ENCODE data around the gene NEDD4L.

NEDD4L gene

DNA sequence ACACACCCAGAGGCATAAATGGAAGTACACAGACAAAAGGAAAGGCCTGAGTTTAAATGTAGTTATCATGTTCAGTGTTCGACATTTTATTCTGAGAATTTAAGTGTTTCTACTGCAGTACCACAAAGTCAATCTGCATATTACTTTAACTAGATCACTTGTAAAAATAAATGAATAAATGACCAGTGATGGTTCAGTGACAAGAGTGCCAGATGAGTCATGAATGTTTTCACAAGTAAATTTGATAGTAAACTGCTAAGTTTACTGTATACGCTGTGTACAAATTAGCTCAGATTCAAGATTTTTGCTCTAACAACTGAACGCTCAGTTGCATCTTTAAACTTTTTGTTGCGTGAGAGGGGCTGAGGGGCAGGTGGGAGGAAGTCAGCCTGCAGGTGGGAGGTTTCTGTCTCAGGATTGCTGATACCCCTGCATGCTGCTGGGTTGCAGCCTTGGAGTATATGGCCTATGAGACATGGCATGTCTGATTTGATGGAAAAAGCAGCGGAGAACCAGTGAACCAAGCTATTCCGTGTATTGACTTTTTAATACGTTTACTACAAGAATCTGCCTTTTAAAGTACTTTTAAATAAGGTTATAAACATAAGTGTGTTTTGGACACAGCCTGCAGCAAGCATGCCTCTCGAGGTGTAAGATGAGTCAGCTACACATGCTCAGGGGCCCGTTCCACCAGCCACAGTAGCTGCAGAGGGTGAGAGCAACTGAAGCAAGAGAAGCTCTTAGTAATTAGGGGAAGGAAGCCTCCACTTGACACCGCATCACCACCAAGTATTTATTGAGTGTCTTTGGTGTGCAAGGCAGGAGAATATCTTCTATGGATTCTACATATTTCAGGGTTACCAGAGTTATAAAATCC lies 245.1 kb downstream of the NEDD4L start:
- Histone ChIP-seq H3K4me1 (ENCODE audit: control insufficient read depth in 2 of 2, insufficient read depth in 1 of 2, low read depth in 1 of 2, low read length in 2 of 2) (peaks cover 10 to 14% of the 10 kb centered on the region in 2 donors), H3K23ac (ENCODE audit: low read depth, low read length, poor library complexity) (no peak overlapping the region), H2BK120ac (ENCODE audit: low read depth, low read length) (no peak overlapping the region), H4K91ac (ENCODE audit: low read depth, low read length, poor library complexity) (no peak overlapping the region), H3K14ac (ENCODE audit: low read length) (no peak overlapping the region), H3K4me2 (ENCODE audit: insufficient read depth, low read length, poor library complexity, severe bottlenecking) (no peak overlapping the region), H2BK12ac (ENCODE audit: low read length) (no peak overlapping the region), H2AFZ (ENCODE audit: low read length) (no peak overlapping the region), H3K27me3 (ENCODE audit: control insufficient read depth in 3 of 3, insufficient read depth in 3 of 3, low read depth in 1 of 3, low read length in 3 of 3) (no peaks in the 10 kb centered on the region), H4K8ac (ENCODE audit: low read depth, low read length) (no peak overlapping the region), H3K79me1 (ENCODE audit: low read depth, low read length) (no peaks in the 10 kb centered on the region), H3K4ac (ENCODE audit: low read length) (no peak overlapping the region), H3K27ac (replicated peaks; ENCODE audit: low read length) (no peak overlapping the region), H2AK5ac (ENCODE audit: low read depth, low read length) (no peak overlapping the region), H2BK5ac (ENCODE audit: low read length) (no peak overlapping the region), H3K36me3 (replicated peaks in 1 of 2; ENCODE audit: control insufficient read depth in 2 of 2, insufficient read depth in 2 of 2, low read length in 2 of 2) (no peaks in the 10 kb centered on the region), H3K9me3 (replicated peaks in 1 of 2; ENCODE audit: control insufficient read depth in 2 of 2, insufficient read depth in 1 of 2, low read depth in 1 of 2, low read length in 2 of 2) (no peaks in the 10 kb centered on the region), H3K9ac (ENCODE audit: low read depth, low read length, poor library complexity) (no peak overlapping the region), H2BK15ac (ENCODE audit: low read length) (no peak overlapping the region), H3K18ac (ENCODE audit: low read length) (no peak overlapping the region), H3K4me3 (ENCODE audit: low read length in 2 of 2) (no peak overlapping the region)
- DNase-seq (ENCODE audit: low spot score) = no peak
- WGBS, 2 donors (ENCODE audit: extremely low coverage in 2 of 2, insufficient read length in 2 of 2, insufficient replicate concordance in 1 of 2) = no CpG with 5 or more reads among the region's 10 CpGs

- Histone ChIP-seq H3K9me3 (replicated peaks in 1 of 2; ENCODE audit: control insufficient read depth in 2 of 2, insufficient read depth in 1 of 2, low read depth in 1 of 2, low read length in 2 of 2) (no peaks in the 10 kb centered on the region), H2AK5ac (ENCODE audit: low read depth, low read length) (no peak overlapping the region), H3K4me3 (ENCODE audit: low read length in 2 of 2) (no peak overlapping the region), H3K23ac (ENCODE audit: low read depth, low read length, poor library complexity) (no peak overlapping the region), H3K9ac (ENCODE audit: low read depth, low read length, poor library complexity) (no peak overlapping the region), H3K4ac (ENCODE audit: low read length) (no peak overlapping the region), H2BK12ac (ENCODE audit: low read length) (no peak overlapping the region), H3K27me3 (ENCODE audit: control insufficient read depth in 3 of 3, insufficient read depth in 3 of 3, low read depth in 1 of 3, low read length in 3 of 3) (no peaks in the 10 kb centered on the region), H4K8ac (ENCODE audit: low read depth, low read length) (no peak overlapping the region), H4K91ac (ENCODE audit: low read depth, low read length, poor library complexity) (no peak overlapping the region), H3K27ac (replicated peaks; ENCODE audit: low read length) (no peak overlapping the region), H3K18ac (ENCODE audit: low read length) (no peak overlapping the region), H2BK15ac (ENCODE audit: low read length) (no peak overlapping the region), H3K79me1 (ENCODE audit: low read depth, low read length) (no peaks in the 10 kb centered on the region), H2BK5ac (ENCODE audit: low read length) (no peak overlapping the region), H3K4me1 (ENCODE audit: control insufficient read depth in 2 of 2, insufficient read depth in 1 of 2, low read depth in 1 of 2, low read length in 2 of 2) (peaks cover 10 to 14% of the 10 kb centered on the region in 2 donors), H2BK120ac (ENCODE audit: low read depth, low read length) (no peak overlapping the region), H3K4me2 (ENCODE audit: insufficient read depth, low read length, poor library complexity, severe bottlenecking) (no peak overlapping the region), H3K14ac (ENCODE audit: low read length) (no peak overlapping the region), H3K36me3 (replicated peaks in 1 of 2; ENCODE audit: control insufficient read depth in 2 of 2, insufficient read depth in 2 of 2, low read length in 2 of 2) (no peaks in the 10 kb centered on the region), H2AFZ (ENCODE audit: low read length) (no peak overlapping the region)
- DNase-seq (ENCODE audit: low spot score) = no peak
- no CpG with 5 or more reads among the region's 5 CpGs for WGBS, 2 donors (ENCODE audit: extremely low coverage in 2 of 2, insufficient read length in 2 of 2, insufficient replicate concordance in 1 of 2)
Measured at GRCh38 chr18:58290116-58290695, 246.2 kb downstream of the NEDD4L start.

GRCh38 chr18:58291131-58291530 lies 247.1 kb downstream of the NEDD4L start:
- Histone ChIP-seq H3K4me2 (ENCODE audit: insufficient read depth, low read length, poor library complexity, severe bottlenecking) (no peak overlapping the region), H2AFZ (ENCODE audit: low read length) (no peak overlapping the region), H3K79me1 (ENCODE audit: low read depth, low read length) (no peaks in the 10 kb centered on the region), H3K4me3 (ENCODE audit: low read length in 2 of 2) (no peak overlapping the region), H3K18ac (ENCODE audit: low read length) (no peak overlapping the region), H3K14ac (ENCODE audit: low read length) (no peak overlapping the region), H2BK15ac (ENCODE audit: low read length) (no peak overlapping the region), H3K4me1 (ENCODE audit: control insufficient read depth in 2 of 2, insufficient read depth in 1 of 2, low read depth in 1 of 2, low read length in 2 of 2) (peaks cover 10 to 14% of the 10 kb centered on the region in 2 donors), H3K27ac (replicated peaks; ENCODE audit: low read length) (no peak overlapping the region), H3K9me3 (replicated peaks in 1 of 2; ENCODE audit: control insufficient read depth in 2 of 2, insufficient read depth in 1 of 2, low read depth in 1 of 2, low read length in 2 of 2) (no peaks in the 10 kb centered on the region), H2BK12ac (ENCODE audit: low read length) (no peak overlapping the region), H2AK5ac (ENCODE audit: low read depth, low read length) (no peak overlapping the region), H4K8ac (ENCODE audit: low read depth, low read length) (no peak overlapping the region), H3K27me3 (ENCODE audit: control insufficient read depth in 3 of 3, insufficient read depth in 3 of 3, low read depth in 1 of 3, low read length in 3 of 3) (no peaks in the 10 kb centered on the region), H2BK120ac (ENCODE audit: low read depth, low read length) (no peak overlapping the region), H2BK5ac (ENCODE audit: low read length) (no peak overlapping the region), H3K36me3 (replicated peaks in 1 of 2; ENCODE audit: control insufficient read depth in 2 of 2, insufficient read depth in 2 of 2, low read length in 2 of 2) (no peaks in the 10 kb centered on the region), H3K9ac (ENCODE audit: low read depth, low read length, poor library complexity) (no peak overlapping the region), H3K23ac (ENCODE audit: low read depth, low read length, poor library complexity) (no peak overlapping the region), H4K91ac (ENCODE audit: low read depth, low read length, poor library complexity) (no peak overlapping the region), H3K4ac (ENCODE audit: low read length) (no peak overlapping the region)
- no CpG with 5 or more reads among the region's 5 CpGs for WGBS, 2 donors (ENCODE audit: extremely low coverage in 2 of 2, insufficient read length in 2 of 2, insufficient replicate concordance in 1 of 2)
- no peak for DNase-seq (ENCODE audit: low spot score)

- H2BK12ac ChIP-seq (ENCODE audit: low read length) = no peak overlapping the region
Measured at GRCh38 chr18:58292638-58293037, 248.6 kb downstream of the NEDD4L start.

More at GRCh38 chr18:58292638-58293037, 248.6 kb downstream of the NEDD4L start:
- H3K36me3 ChIP-seq (replicated peaks in 1 of 2; ENCODE audit: control insufficient read depth in 2 of 2, insufficient read depth in 2 of 2, low read length in 2 of 2) = no peaks in the 10 kb centered on the region
- H2AFZ ChIP-seq (ENCODE audit: low read length) = no peak overlapping the region
- H3K9ac ChIP-seq (ENCODE audit: low read depth, low read length, poor library complexity) = no peak overlapping the region
- no peak overlapping the region for H3K27ac ChIP-seq (replicated peaks; ENCODE audit: low read length)
- H3K9me3 ChIP-seq (replicated peaks in 1 of 2; ENCODE audit: control insufficient read depth in 2 of 2, insufficient read depth in 1 of 2, low read depth in 1 of 2, low read length in 2 of 2) = no peaks in the 10 kb centered on the region
- no peak overlapping the region for H4K8ac ChIP-seq (ENCODE audit: low read depth, low read length)
- no peak overlapping the region for H2BK120ac ChIP-seq (ENCODE audit: low read depth, low read length)
- no CpG with 5 or more reads among the region's 2 CpGs for WGBS, 2 donors (ENCODE audit: extremely low coverage in 2 of 2, insufficient read length in 2 of 2, insufficient replicate concordance in 1 of 2)
- no peak for DNase-seq (ENCODE audit: low spot score)
- no peak overlapping the region for H2AK5ac ChIP-seq (ENCODE audit: low read depth, low read length)
- H3K27me3 ChIP-seq (ENCODE audit: control insufficient read depth in 3 of 3, insufficient read depth in 3 of 3, low read depth in 1 of 3, low read length in 3 of 3) = no peaks in the 10 kb centered on the region
- no peak overlapping the region for H2BK5ac ChIP-seq (ENCODE audit: low read length)
- peaks cover 7 to 10% of the 10 kb centered on the region in 2 donors for H3K4me1 ChIP-seq (ENCODE audit: control insufficient read depth in 2 of 2, insufficient read depth in 1 of 2, low read depth in 1 of 2, low read length in 2 of 2)
- H3K18ac ChIP-seq (ENCODE audit: low read length) = no peak overlapping the region
- H3K4ac ChIP-seq (ENCODE audit: low read length) = no peak overlapping the region
- H3K79me1 ChIP-seq (ENCODE audit: low read depth, low read length) = no peaks in the 10 kb centered on the region
- no peak overlapping the region for H4K91ac ChIP-seq (ENCODE audit: low read depth, low read length, poor library complexity)
- no peak overlapping the region for H2BK15ac ChIP-seq (ENCODE audit: low read length)
- no peak overlapping the region for H3K14ac ChIP-seq (ENCODE audit: low read length)
- no peak overlapping the region for H3K4me2 ChIP-seq (ENCODE audit: insufficient read depth, low read length, poor library complexity, severe bottlenecking)
- no peak overlapping the region for H3K23ac ChIP-seq (ENCODE audit: low read depth, low read length, poor library complexity)
- H3K4me3 ChIP-seq (ENCODE audit: low read length in 2 of 2) = no peak overlapping the region

Measured in neuronal stem cell (in vitro differentiated cells).